Mammary epithelial cell (primary cell): ENCODE results near the gene SLC38A10.

Experiments
- CTCF ChIP-seq, 2 donors: IDR thresholded peaks in 1 of 2; conservative IDR thresholded peaks in 1 of 2; 2 replicates each; pipeline ENCODE4 v1.5.1; 2011 to 2012; ENCODE audit warnings: inconsistent platforms in 2 of 2, low read length in 2 of 2, mild to moderate bottlenecking in 2 of 2, control low read depth in 1 of 2, low read depth in 1 of 2; ENCODE audit not compliant: insufficient read depth in 1 of 2; ENCODE audit errors: extremely low read depth in 1 of 2
- EZH2 ChIP-seq: IDR thresholded peaks from 2 replicates; pipeline ENCODE4 v1.6.1; 2012; ENCODE audit warnings: low read length, inconsistent platforms, borderline replicate concordance

GRCh38 chr17:81229666-81229920 lies 65.5 kb downstream of the SLC38A10 start:
- TF ChIP-seq CTCF (conservative IDR thresholded peaks at IDR 0.05 in 1 of 2, IDR thresholded peaks at IDR 0.05 in 1 of 2; ENCODE audit: extremely low read depth in 1 of 2, insufficient read depth in 1 of 2, low read depth in 1 of 2, low read length in 2 of 2) (no peak), EZH2 (no peak)
